Cardiac muscle cell (in vitro differentiated cells and primary cell): ENCODE measurements around the gene MOSPD2. TPM values are rescaled to one million over a fixed set of nuclear protein-coding genes. Genes with fewer than 3 reads are reported as not detected.

Experiments
- DNase-seq, 2 donors: peaks; one replicate each; pipeline versions ENCODE4 v3.0.0 to v3.0.0-alpha.2; 2010 to 2017; ENCODE audit warnings: low read depth in 1 of 2, low spot score in 1 of 2
- H3K27ac ChIP-seq: fragments of 200-600 bp; sonication (generic); 2 replicates; pipeline ENCODE4 v1.5.1; 2016
- H3K27me3 ChIP-seq: fragments of 200-600 bp; sonication (generic); 2 replicates; pipeline ENCODE4 v1.6.0; 2016; ENCODE audit warnings: control low read depth
- H3K36me3 ChIP-seq: fragments of 200-600 bp; sonication (generic); 2 replicates; pipeline ENCODE4 v1.5.1; 2016; ENCODE audit warnings: control low read depth
- H3K4me1 ChIP-seq: fragments of 200-600 bp; sonication (generic); 2 replicates; pipeline ENCODE4 v1.8.1; 2017; ENCODE audit warnings: low read depth, mild to moderate bottlenecking, mixed run types
- H3K4me3 ChIP-seq: fragments of 200-600 bp; sonication (generic); 2 replicates; pipeline ENCODE4 v1.5.1; 2016; ENCODE audit warnings: mild to moderate bottlenecking
- H3K9me3 ChIP-seq: fragments of 200-600 bp; sonication (generic); 2 replicates; pipeline ENCODE4 v1.5.1; 2017; ENCODE audit warnings: low read depth, mild to moderate bottlenecking, control low read depth
- CTCF ChIP-seq: IDR thresholded peaks from 2 replicates; pipeline ENCODE4 v1.5.1; 2012; ENCODE audit warnings: low read depth, mild to moderate bottlenecking, low read length
- polyA plus RNA-seq: library from polyadenylated mRNA; unstranded; fragments of >200 nt; fragmentation: Nextera tagmentation; extraction: Ambion mirVana; gene quantifications from 2 replicates; pipeline ENCODE4 v1.2.1, GENCODE V29; 2016
- total RNA-seq: library from RNA; depleted of rRNA; stranded (reverse); fragments of >200 nt; gene quantifications from 2 replicates; pipeline ENCODE4 v1.2.3, GENCODE V29; 2016

The MOSPD2 gene
- total and polyA plus RNA-seq, 2 experiments from 2014 or later, result 5.8 to 10.3 TPM

- no peak overlapping the region for H3K27ac ChIP-seq
- H3K36me3 ChIP-seq, result no peaks in the 10 kb centered on the region
- no peak overlapping the region for H3K4me3 ChIP-seq
- no peaks in the 10 kb centered on the region for H3K27me3 ChIP-seq
- DNase-seq, result no peak
- H3K4me1 ChIP-seq, result no peaks in the 10 kb centered on the region
- no peak for TF ChIP-seq CTCF
- H3K9me3 ChIP-seq, result no peaks in the 10 kb centered on the region
Measured at GRCh38 chrX:14946606-14947155, 73.5 kb downstream of the MOSPD2 start.

- Histone ChIP-seq H3K27me3 (no peaks in the 10 kb centered on the region), H3K4me3 (no peak overlapping the region), H3K9me3 (no peaks in the 10 kb centered on the region)
Measured at GRCh38 chrX:14948691-14949090, 75.5 kb downstream of the MOSPD2 start.

GRCh38 chrX:14956813-14957582 is 83.8 kb downstream of the MOSPD2 start:
- no peak for DNase-seq
- Histone ChIP-seq H3K4me1 (no peaks in the 10 kb centered on the region), H3K36me3 (no peaks in the 10 kb centered on the region), H3K4me3 (no peak overlapping the region), H3K9me3 (no peaks in the 10 kb centered on the region), H3K27me3 (no peaks in the 10 kb centered on the region), H3K27ac (no peak overlapping the region)
- TF ChIP-seq CTCF, result no peak

More at GRCh38 chrX:14948691-14949090, 75.5 kb downstream of the MOSPD2 start:
- Histone ChIP-seq H3K36me3 (no peaks in the 10 kb centered on the region), H3K4me1 (no peaks in the 10 kb centered on the region), H3K27ac (no peak overlapping the region)
- DNase-seq, result no peak
- no peak for TF ChIP-seq CTCF

GRCh38 chrX:14963447-14964236 is 90.4 kb downstream of the MOSPD2 start:
- no peak overlapping the region for H3K4me3 ChIP-seq
- no peak for TF ChIP-seq CTCF
- H3K4me1 ChIP-seq, result no peaks in the 10 kb centered on the region
- DNase-seq, result peak in 1 of 2 donors; percentile 7
- no peaks in the 10 kb centered on the region for H3K36me3 ChIP-seq
- H3K27me3 ChIP-seq, result no peaks in the 10 kb centered on the region
- H3K27ac ChIP-seq, result no peak overlapping the region
- no peaks in the 10 kb centered on the region for H3K9me3 ChIP-seq

- DNase-seq, result peak in 1 of 2 donors; percentile 5
- H3K4me3 ChIP-seq, result no peak overlapping the region
- no peaks in the 10 kb centered on the region for H3K36me3 ChIP-seq
- no peak overlapping the region for H3K27ac ChIP-seq
- no peaks in the 10 kb centered on the region for H3K4me1 ChIP-seq
- peak; percentile 20 for TF ChIP-seq CTCF
- H3K9me3 ChIP-seq, result no peaks in the 10 kb centered on the region
- H3K27me3 ChIP-seq, result no peaks in the 10 kb centered on the region
Measured at GRCh38 chrX:14964500-14964899, 91.3 kb downstream of the MOSPD2 start.

Other genes starting within 250 kb of the MOSPD2 start
- 0.49 and 1.3 TPM in 2 replicates for gene FANCB, start 352 bp upstream of the MOSPD2 start, total RNA-seq
- 1.7 TPM in 1 of 2 replicates, not detected in the other for gene FANCB, start 352 bp upstream of the MOSPD2 start, polyA plus RNA-seq